H1 (cell line): ENCODE results near the gene CFAP157. TPM values are rescaled to one million over a fixed set of nuclear protein-coding genes. Genes with fewer than 3 reads are reported as not detected.
A peak's percentile ranks its signal among the peaks of the same experiment; 100 is the strongest.

ENCODE experiments used
- CTCF ChIA-PET: fragments of 300-600 bp; sonication (Branson Sonifier 250); formaldehyde crosslinking; loops from one replicate; lab custom pipeline; 2021; ENCODE audit not compliant: partially characterized antibody; lab: Charles Lee
- POLR2A ChIA-PET: fragments of 300-600 bp; sonication (Branson Sonifier 250); formaldehyde crosslinking; loops from one replicate; lab custom pipeline; 2021; ENCODE audit warnings: inconsistent platforms; ENCODE audit not compliant: partially characterized antibody; lab: Charles Lee
- DNase-seq, 2 experiments: peaks; one replicate each; pipeline versions ENCODE4 v3.0.0 to v3.0.0-alpha.2; 2010 to 2022; ENCODE audit warnings: low spot score in 2 of 2, low read depth in 1 of 2, mixed read lengths in 1 of 2
- FAIRE-seq: peaks from 2 replicates; lab custom pipeline; 2011; peaks lifted over from hg19 to GRCh38; lab: Jason Lieb, UNC
- H2AFZ ChIP-seq: 2 replicates; pipeline ENCODE4 v1.8.1; 2012; ENCODE audit warnings: low read length, inconsistent platforms
- H2AK5ac ChIP-seq: 2 replicates; pipeline ENCODE4 v1.6.1; 2013; ENCODE audit warnings: low read depth, low read length
- H2BK120ac ChIP-seq: replicated peaks from 2 replicates; pipeline ENCODE3; 2013; ENCODE audit warnings: low read depth, low read length, inconsistent platforms
- H2BK12ac ChIP-seq: 2 replicates; pipeline ENCODE4 v1.6.1; 2013; ENCODE audit warnings: low read depth, low read length
- H2BK15ac ChIP-seq: 2 replicates; pipeline ENCODE4 v1.6.1; 2013; ENCODE audit warnings: low read length
- H2BK20ac ChIP-seq: 2 replicates; pipeline ENCODE4 v1.6.1; 2013; ENCODE audit warnings: low read length
- H2BK5ac ChIP-seq: 2 replicates; pipeline ENCODE4 v1.6.1; 2013; ENCODE audit warnings: low read depth, low read length
- H3K14ac ChIP-seq: 2 replicates; pipeline ENCODE4 v1.6.1; 2013; ENCODE audit warnings: inconsistent platforms; ENCODE audit not compliant: insufficient read length
- H3K18ac ChIP-seq: 2 replicates; pipeline ENCODE4 v1.6.1; 2013; ENCODE audit warnings: low read length; ENCODE audit errors: extremely low read depth
- H3K23ac ChIP-seq: 2 replicates; pipeline ENCODE4 v1.6.1; 2013; ENCODE audit warnings: inconsistent platforms; ENCODE audit not compliant: insufficient read length
- H3K23me2 ChIP-seq: 2 replicates; pipeline ENCODE4 v1.6.1; 2013; ENCODE audit warnings: low read depth, low read length
- H3K27ac ChIP-seq: 2 replicates; pipeline ENCODE4 v1.6.1; 2011; ENCODE audit warnings: low read depth, low read length, inconsistent platforms
- H3K27me3 ChIP-seq, 4 experiments: replicated peaks in 1 of 4; 1 replicate in 1 of 4; 2 replicates in 3 of 4; pipeline versions ENCODE4 v1.6.1 to v1.8.1; 2011 to 2013; ENCODE audit warnings: low read length in 3 of 4, mild to moderate bottlenecking in 3 of 4, inconsistent platforms in 2 of 4, mixed read lengths in 2 of 4, moderate library complexity in 1 of 4; ENCODE audit not compliant: control insufficient read depth in 3 of 4, insufficient read depth in 3 of 4; ENCODE audit errors: extremely low read depth in 1 of 4
- H3K36me3 ChIP-seq, 4 experiments: 2 replicates each; pipeline versions ENCODE4 v1.6.1 to v1.8.1; 2011 to 2013; ENCODE audit warnings: mild to moderate bottlenecking in 4 of 4, low read length in 3 of 4, moderate library complexity in 2 of 4, control low read depth in 1 of 4, inconsistent platforms in 1 of 4; ENCODE audit not compliant: insufficient read depth in 4 of 4, control insufficient read depth in 2 of 4
- H3K4ac ChIP-seq: replicated peaks from 2 replicates; pipeline ENCODE3; 2013; ENCODE audit warnings: low read length, low read depth, mixed read lengths, inconsistent platforms; ENCODE audit not compliant: insufficient read length
- H3K4me1 ChIP-seq, 4 experiments: replicated peaks in 1 of 4; 1 replicate in 1 of 4; 2 replicates in 3 of 4; pipeline versions ENCODE4 v1.6.1 to v1.8.1; 2011 to 2013; ENCODE audit warnings: low read length in 3 of 4, inconsistent platforms in 2 of 4, mixed read lengths in 1 of 4; ENCODE audit not compliant: insufficient read depth in 4 of 4, control insufficient read depth in 3 of 4
- H3K4me2 ChIP-seq, 2 experiments: 2 replicates each; pipeline versions ENCODE4 v1.6.1 to v1.8.1; 2011 to 2013; ENCODE audit warnings: low read depth in 2 of 2, low read length in 2 of 2, control low read depth in 1 of 2, inconsistent platforms in 1 of 2, mild to moderate bottlenecking in 1 of 2; ENCODE audit not compliant: insufficient read depth in 1 of 2
- H3K4me3 ChIP-seq, 4 experiments: fragments of 200-600, 300-600 bp in 1 of 4; sonication (generic), shearing (Covaris generic), sonication (Bioruptor Twin) in 1 of 4; 2 replicates each; pipeline versions ENCODE4 v1.5.1 to v1.8.1; 2011 to 2016; ENCODE audit warnings: low read length in 4 of 4, low read depth in 3 of 4, control low read depth in 2 of 4, inconsistent platforms in 2 of 4, mild to moderate bottlenecking in 2 of 4, mixed read lengths in 1 of 4, moderate library complexity in 1 of 4; ENCODE audit not compliant: insufficient read depth in 2 of 4; ENCODE audit errors: extremely low read depth in 1 of 4
- H3K56ac ChIP-seq: replicated peaks from 2 replicates; pipeline ENCODE3; 2013; ENCODE audit warnings: low read depth, mild to moderate bottlenecking, mixed read lengths, low read length, inconsistent platforms; ENCODE audit not compliant: insufficient read length
- H3K79me1 ChIP-seq: 2 replicates; pipeline ENCODE4 v1.6.1; 2013; ENCODE audit warnings: low read depth, low read length, control low read depth
- H3K79me2 ChIP-seq, 2 experiments: 2 replicates each; pipeline versions ENCODE4 v1.6.1 to v1.8.1; 2012 to 2013; ENCODE audit warnings: low read length in 2 of 2, mild to moderate bottlenecking in 2 of 2, inconsistent platforms in 1 of 2; ENCODE audit not compliant: insufficient read depth in 2 of 2, control insufficient read depth in 1 of 2
- H3K9ac ChIP-seq, 4 experiments: replicated peaks in 1 of 4; 1 replicate in 1 of 4; 2 replicates in 3 of 4; pipeline versions ENCODE4 v1.6.1 to v1.8.1; 2011 to 2013; ENCODE audit warnings: low read depth in 3 of 4, low read length in 3 of 4, control low read depth in 2 of 4, mild to moderate bottlenecking in 2 of 4, moderate library complexity in 2 of 4, inconsistent platforms in 1 of 4; ENCODE audit errors: extremely low read depth in 1 of 4
- H3K9me3 ChIP-seq, 2 experiments: 2 replicates each; pipeline versions ENCODE4 v1.6.1 to v1.8.1; 2012 to 2013; ENCODE audit warnings: mild to moderate bottlenecking in 2 of 2, moderate library complexity in 2 of 2, control low read depth in 1 of 2, inconsistent platforms in 1 of 2, low read depth in 1 of 2, low read length in 1 of 2, mixed read lengths in 1 of 2; ENCODE audit not compliant: insufficient read depth in 2 of 2
- H4K20me1 ChIP-seq, 2 experiments: replicated peaks in 1 of 2; 2 replicates each; pipeline versions ENCODE3 to v1.8.1; 2011 to 2013; ENCODE audit warnings: inconsistent platforms in 2 of 2, low read length in 2 of 2, mild to moderate bottlenecking in 1 of 2; ENCODE audit not compliant: insufficient read depth in 2 of 2, control insufficient read depth in 1 of 2
- H4K5ac ChIP-seq: 2 replicates; pipeline ENCODE4 v1.6.1; 2013; ENCODE audit warnings: low read length, low read depth, mixed read lengths, inconsistent platforms; ENCODE audit not compliant: insufficient read length
- H4K8ac ChIP-seq: 2 replicates; pipeline ENCODE4 v1.8.0; 2013; ENCODE audit warnings: mild to moderate bottlenecking, moderate library complexity, low read length, inconsistent platforms; ENCODE audit not compliant: insufficient read depth; ENCODE audit errors: extremely low read depth
- H4K91ac ChIP-seq: replicated peaks from 2 replicates; pipeline ENCODE3; 2013; ENCODE audit warnings: low read length, mixed read lengths, inconsistent platforms; ENCODE audit not compliant: insufficient read length
- BACH1 ChIP-seq: IDR thresholded peaks from 2 replicates; pipeline ENCODE4 v1.6.1; 2012; ENCODE audit warnings: low read length, improper control_type of control experiment
- GABPA ChIP-seq: IDR thresholded peaks from 2 replicates; pipeline ENCODE4 v1.6.1; 2011; ENCODE audit warnings: mild to moderate bottlenecking, low read length, moderate library complexity, borderline replicate concordance; ENCODE audit not compliant: insufficient read depth
- GTF2F1 ChIP-seq: IDR thresholded peaks from 2 replicates; pipeline ENCODE4 v1.6.1; 2012; ENCODE audit warnings: low read depth, low read length, improper control_type of control experiment, borderline replicate concordance
- HDAC6 ChIP-seq: IDR thresholded peaks from one replicate; pipeline ENCODE4 v1.7.1; 2012; ENCODE audit warnings: low read depth, mild to moderate bottlenecking, inconsistent platforms, low read length, moderate library complexity
- RNF2 ChIP-seq: fragments of 200-900, 300-1000 bp; sonication (generic); IDR thresholded peaks from 2 replicates; pipeline ENCODE4 v1.7.1; 2016; ENCODE audit warnings: borderline replicate concordance, low read depth, mild to moderate bottlenecking, antibody characterized with exemption, low read length; ENCODE audit not compliant: poor library complexity, severe bottlenecking; ENCODE audit errors: missing control alignments
- SP1 ChIP-seq: IDR thresholded peaks from 2 replicates; pipeline ENCODE4 v1.6.1; 2011; ENCODE audit warnings: low read depth, low read length
- SP4 ChIP-seq: IDR thresholded peaks from 2 replicates; pipeline ENCODE4 v1.6.1; 2012; ENCODE audit warnings: low read length, inconsistent platforms
- WGBS, 2 experiments: shearing (Covaris generic) in 1 of 2; methylation state at CpG; one replicate each; pipeline versions ENCODE4 v1.1.6 to v1.1.7; 2013 to 2015; ENCODE audit warnings: low lambda C conversion rate in 2 of 2, mixed read lengths in 2 of 2, inconsistent platforms in 1 of 2, low coverage in 1 of 2, missing lambda C conversion rate in 1 of 2; ENCODE audit not compliant: insufficient replicate concordance in 2 of 2, insufficient coverage in 1 of 2, insufficient read length in 1 of 2; ENCODE audit errors: extremely low coverage in 1 of 2, missing lambda C conversion rate in 1 of 2; 5-methylcytosine and 5-hydroxymethylcytosine counted together
- polyA plus RNA-seq, 7 experiments: library from polyadenylated mRNA; depleted of rRNA in 3 of 7; stranded (reverse) in 5 of 7; unstranded in 2 of 7; fragments of >200 nt in 5 of 7; fragments of 200-250 nt in 2 of 7; gene quantifications; 1 replicate in 5 of 7; 2 replicates in 1 of 7; 4 replicates in 1 of 7; pipeline versions ENCODE4 v1.2.1 to v1.2.3, GENCODE V29; 2011 to 2013; ENCODE audit warnings: missing spikeins in 2 of 7, mixed read lengths in 2 of 7
- total RNA-seq: library from RNA; stranded (reverse); fragmentation: NEBNext Ultra II Directional; extraction: Animal tissue kit (Norgen Biotek cat#: 25700); gene quantifications from 2 replicates; pipeline ENCODE4 v1.2.1, GENCODE V29; 2021

The CFAP157 gene
- total and polyA plus RNA-seq, 2 of the 8 experiments (the other 6 are each of a cell fraction or from before 2014, with no cell fraction given), result not detected

- Histone ChIP-seq H2AFZ (no peak overlapping the region), H3K56ac (no peak overlapping the region), H3K23ac (no peak overlapping the region), H2BK120ac (no peak overlapping the region), H3K36me3 (no peaks in the 10 kb centered on the region), H3K79me1 (no peaks in the 10 kb centered on the region), H3K4me1 (peaks cover 3 to 11% (median 6%) of the 10 kb centered on the region in 4 experiments; a peak in 6 of 7 replicates), H3K18ac (no peak overlapping the region), H4K5ac (no peak overlapping the region), H4K20me1 (peaks cover 0 to 2% of the 10 kb centered on the region in 2 experiments), H2AK5ac (0 out of 2 replicates have a peak overlapping the region, but pooled peaks have one; percentile 15), H3K4me2 (no peak overlapping the region; a peak in 1 of 4 replicates), H4K8ac (no peak overlapping the region), H3K79me2 (no peaks in the 10 kb centered on the region), H2BK12ac (peak overlapping the region; percentile 39; the same call in 1 of the 2 replicates), H3K4me3 (no peak overlapping the region), H2BK15ac (no peak overlapping the region), H4K91ac (no peak overlapping the region), H3K27me3 (no peaks in the 10 kb centered on the region), H2BK20ac (no peak overlapping the region), H3K9me3 (no peaks in the 10 kb centered on the region), H3K9ac (peak overlapping the region in 1 of 4 experiments; percentile 3; a peak in 2 of 7 replicates), H3K4ac (no peak overlapping the region), H3K27ac (no peak overlapping the region)
- CTCF ChIA-PET, result interaction anchor here (0.6 to 4.1 kb wide), 26 partner anchors 9 to 230 kb away, joined by 3 to 34 read pairs (median 5); partner anchors contain the start of genes CFAP157, PTRH1 and TTC16
- POLR2A ChIA-PET, result interaction anchor here (1.1 to 2.7 kb wide), 3 partner anchors 9 to 193 kb away, joined by 4 to 11 read pairs (median 7); no protein-coding TSS in a partner anchor
- DNase-seq (no peak), FAIRE-seq (no peak)
- WGBS, 2 experiments, result 92% methylated on average over 2 of the region's 2 CpGs; no CpG with 5 or more reads in 1 of the 2 experiments
- TF ChIP-seq HDAC6 (no peak), SP4 (no peak), RNF2 (no peak), SP1 (no peak), GTF2F1 (no peak), GABPA (no peak), BACH1 (no peak)
- TF ChIP-seq, all 59 proteins: peak for 0
- H3K14ac ChIP-seq, result no peak overlapping the region
- H3K23me2 ChIP-seq, result 0 out of 2 replicates have a peak, but pooled peaks cover 2% of the 10 kb centered on the region
- H2BK5ac ChIP-seq, result no peak overlapping the region
These were observed 26.8 kb downstream of the CFAP157 start for GRCh38 chr9:127733614-127734013.
